COLO668 (cell line): ENCODE results near the gene IDS.
"Not testable (repeated sequence)": the region's sequence is repeated elsewhere in the genome, so short reads cannot be mapped to it uniquely, and the experiment has no call there.

Experiments used
- DNase-seq: peaks from one replicate; lab custom pipeline; 2025; ENCODE audit not compliant: unreplicated experiment; lab: John Stamatoyannopoulos, UW

Gene IDS

GRCh38 chrX:149527705-149528104 lies 22.6 kb upstream of the IDS start:
- peak; percentile 7 for DNase-seq

GRCh38 chrX:149526318-149527033 lies 21.4 kb upstream of the IDS start:
- DNase-seq: not testable (repeated sequence)

- DNase-seq: not testable (repeated sequence)
Measured at GRCh38 chrX:149525903-149526302, 20.8 kb upstream of the IDS start.

GRCh38 chrX:149525389-149525788 lies 20.3 kb upstream of the IDS start:
- DNase-seq: peak; percentile 39

- peak; percentile 11 for DNase-seq
Measured at GRCh38 chrX:149522916-149523315, 17.8 kb upstream of the IDS start.

GRCh38 chrX:149521438-149521837 lies 16.3 kb upstream of the IDS start:
- no peak for DNase-seq

- not testable (repeated sequence) for DNase-seq
Measured at GRCh38 chrX:149520636-149521277, 15.7 kb upstream of the IDS start.

- DNase-seq: no peak
Measured at GRCh38 chrX:149518236-149518635, 13.1 kb upstream of the IDS start.

- DNase-seq: no peak
Measured at GRCh38 chrX:149517308-149517707, 12.2 kb upstream of the IDS start.

GRCh38 chrX:149516604-149517003 lies 11.5 kb upstream of the IDS start:
- DNase-seq: no peak

GRCh38 chrX:149515954-149516602 lies 11.0 kb upstream of the IDS start:
- DNase-seq: no peak

- no peak for DNase-seq
Measured at GRCh38 chrX:149513825-149514428, 8.8 kb upstream of the IDS start.

- peak; percentile 49 for DNase-seq
Measured at GRCh38 chrX:149512225-149512885, 7.2 kb upstream of the IDS start.

- no peak for DNase-seq
Measured at GRCh38 chrX:149511081-149511480, 6.0 kb upstream of the IDS start.

GRCh38 chrX:149510386-149510785 lies 5.3 kb upstream of the IDS start:
- DNase-seq: no peak

GRCh38 chrX:149508467-149508866 lies 3.4 kb upstream of the IDS start:
- DNase-seq: no peak

- DNase-seq: no peak
Measured at GRCh38 chrX:149506349-149506748, 1.2 kb upstream of the IDS start.

- DNase-seq: no peak
Measured at GRCh38 chrX:149505671-149506070, 565 bp upstream of the IDS start.

GRCh38 chrX:149504226-149504914 lies 736 bp downstream of the IDS start:
- DNase-seq: peak; percentile 77

GRCh38 chrX:149503446-149503845 lies 1.7 kb downstream of the IDS start:
- peak; percentile 43 for DNase-seq

- not testable (repeated sequence) for DNase-seq
Measured at GRCh38 chrX:149502923-149503322, 2.2 kb downstream of the IDS start.
